ENCODE measurements around the gene DCDC2B.

DCDC2B gene

GRCh38 chr1:32199717-32200072 lies 9.2 kb upstream of the DCDC2B start:
- peak overlapping the region; percentile 62 for H3K4me3 ChIP-seq (ENCODE audit: low read depth, low read length)
- in situ Hi-C loops (cut with HindIII; ENCODE audit: low sequenced_read_pairs): loop anchor here (10.0 kb wide), 1 partner anchor 175 kb away; no protein-coding TSS in a partner anchor
- DNase-seq (ENCODE audit: low read depth): no peak
- TF ChIP-seq, protein P1, sequence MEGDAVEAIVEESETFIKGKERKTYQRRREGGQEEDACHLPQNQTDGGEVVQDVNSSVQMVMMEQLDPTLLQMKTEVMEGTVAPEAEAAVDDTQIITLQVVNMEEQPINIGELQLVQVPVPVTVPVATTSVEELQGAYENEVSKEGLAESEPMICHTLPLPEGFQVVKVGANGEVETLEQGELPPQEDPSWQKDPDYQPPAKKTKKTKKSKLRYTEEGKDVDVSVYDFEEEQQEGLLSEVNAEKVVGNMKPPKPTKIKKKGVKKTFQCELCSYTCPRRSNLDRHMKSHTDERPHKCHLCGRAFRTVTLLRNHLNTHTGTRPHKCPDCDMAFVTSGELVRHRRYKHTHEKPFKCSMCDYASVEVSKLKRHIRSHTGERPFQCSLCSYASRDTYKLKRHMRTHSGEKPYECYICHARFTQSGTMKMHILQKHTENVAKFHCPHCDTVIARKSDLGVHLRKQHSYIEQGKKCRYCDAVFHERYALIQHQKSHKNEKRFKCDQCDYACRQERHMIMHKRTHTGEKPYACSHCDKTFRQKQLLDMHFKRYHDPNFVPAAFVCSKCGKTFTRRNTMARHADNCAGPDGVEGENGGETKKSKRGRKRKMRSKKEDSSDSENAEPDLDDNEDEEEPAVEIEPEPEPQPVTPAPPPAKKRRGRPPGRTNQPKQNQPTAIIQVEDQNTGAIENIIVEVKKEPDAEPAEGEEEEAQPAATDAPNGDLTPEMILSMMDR (IDR thresholded peaks at IDR 0.05; ENCODE audit: low read depth, low read length, missing control alignments): no peak

- H3K4me3 ChIP-seq (ENCODE audit: low read depth, low read length): peak within 1 kb of the TSS; percentile 62
These were observed 8.5 kb upstream of the DCDC2B start, which contains the start of gene CCDC28B for GRCh38 chr1:32200226-32201010. CCDC28B (plus strand) TSS chr1:32200595; CDS start chr1:32201936, 1,341 bp downstream.

GRCh38 chr1:32201011-32201855 lies 7.7 kb upstream of the DCDC2B start:
- TF ChIP-seq, protein P1 (IDR thresholded peaks at IDR 0.05; ENCODE audit: low read depth, low read length, missing control alignments): no peak
- no peak for DNase-seq (ENCODE audit: low read depth)
- in situ Hi-C loops (cut with HindIII; ENCODE audit: low sequenced_read_pairs): loop anchor here (10.0 kb wide), 1 partner anchor 174 kb away; no protein-coding TSS in a partner anchor
- peak overlapping the region; percentile 62 for H3K4me3 ChIP-seq (ENCODE audit: low read depth, low read length)

More at GRCh38 chr1:32200226-32201010, 8.5 kb upstream of the DCDC2B start, which contains the start of gene CCDC28B:
- in situ Hi-C loops (cut with HindIII; ENCODE audit: low sequenced_read_pairs): loop anchor here (10.0 kb wide), 1 partner anchor 174 kb away; no protein-coding TSS in a partner anchor
- no peak for DNase-seq (ENCODE audit: low read depth)
- TF ChIP-seq, protein P1 (IDR thresholded peaks at IDR 0.05; ENCODE audit: low read depth, low read length, missing control alignments): no peak

DNA sequence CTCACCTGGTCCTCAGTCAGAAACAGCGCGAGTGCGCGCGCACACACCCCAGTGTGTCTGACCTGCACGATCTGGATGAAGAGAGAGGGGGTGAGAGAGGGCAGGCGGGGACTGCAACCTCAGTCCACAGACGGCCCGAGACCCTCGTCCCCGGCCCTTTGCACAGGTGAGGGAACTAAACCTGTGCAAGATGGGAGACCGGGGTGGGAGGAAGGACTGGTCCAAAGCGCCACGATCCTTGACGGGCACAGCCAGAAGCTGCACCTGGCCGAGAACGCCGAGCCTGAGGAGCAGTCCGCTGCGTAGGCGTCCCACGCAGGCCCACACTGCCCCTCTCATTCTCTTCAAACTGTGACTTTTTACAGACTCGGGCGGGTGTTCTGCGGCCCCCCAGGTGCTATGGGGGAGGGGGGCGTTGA lies 3.9 kb upstream of the DCDC2B start:
- no peak for DNase-seq (ENCODE audit: low read depth)
- in situ Hi-C loops (cut with HindIII; ENCODE audit: low sequenced_read_pairs): loop anchor here (10.0 kb wide), 1 partner anchor 170 kb away; no protein-coding TSS in a partner anchor
- TF ChIP-seq, protein P1 (IDR thresholded peaks at IDR 0.05; ENCODE audit: low read depth, low read length, missing control alignments): no peak
- H3K4me3 ChIP-seq (ENCODE audit: low read depth, low read length): peak overlapping the region; percentile 77

DNA sequence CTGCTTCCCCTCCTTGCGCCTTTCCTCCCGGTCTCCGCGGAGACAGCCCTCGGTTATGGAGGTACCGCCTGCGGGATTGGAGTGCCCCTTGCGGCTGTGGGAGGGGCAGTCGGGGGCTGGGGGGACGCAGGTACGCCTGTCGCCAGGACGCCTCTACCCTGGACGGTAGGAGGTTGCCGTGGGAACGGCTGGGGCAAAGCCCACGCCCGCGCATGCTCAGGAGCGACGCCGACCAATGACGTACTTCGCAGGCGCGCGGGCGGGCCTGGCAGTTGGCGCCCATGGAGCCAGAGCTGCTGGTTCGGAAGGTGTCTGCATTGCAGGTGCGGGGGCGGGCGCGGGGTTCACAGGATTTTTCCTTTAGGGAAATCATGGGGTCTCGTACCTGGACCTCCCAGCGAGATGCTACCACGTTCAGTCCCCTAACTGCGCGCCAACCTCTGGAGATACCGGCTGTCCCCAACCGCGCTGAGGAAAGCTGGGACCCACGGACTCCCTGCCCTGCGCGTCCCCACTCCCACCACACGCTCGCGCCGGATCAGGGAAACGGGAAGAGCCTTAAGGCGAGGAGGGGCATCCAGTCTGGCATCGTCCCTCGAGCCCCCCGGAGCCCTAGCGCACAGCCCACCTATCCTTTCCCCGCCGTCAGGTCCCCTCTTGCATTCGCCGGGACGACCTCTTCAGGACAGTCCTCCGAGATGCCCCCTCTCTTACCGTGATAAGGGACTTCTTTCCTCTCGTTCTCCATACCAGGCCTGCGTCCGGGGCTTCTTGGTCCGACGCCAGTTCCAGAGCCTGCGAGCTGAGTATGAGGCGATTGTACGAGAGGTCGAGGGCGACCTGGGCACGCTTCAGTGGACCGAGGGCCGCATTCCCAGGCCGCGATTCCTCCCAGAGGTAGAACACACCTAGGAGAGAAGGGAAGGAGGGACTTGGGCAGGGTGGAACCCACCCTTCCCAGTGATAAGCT lies 3.2 kb upstream of the DCDC2B start, which contains the start of gene IQCC:
Gene IQCC, plus strand, starts transcription at position 271 of the 970 bp plus-strand sequence. Its CDS starts 11 bp downstream, at position 282.
- peak within 1 kb of the TSS; percentile 77 for H3K4me3 ChIP-seq (ENCODE audit: low read depth, low read length)
- in situ Hi-C loops (cut with HindIII; ENCODE audit: low sequenced_read_pairs): loop anchor here (10.0 kb wide), 1 partner anchor 169 kb away; no protein-coding TSS in a partner anchor
- TF ChIP-seq, protein P1 (IDR thresholded peaks at IDR 0.05; ENCODE audit: low read depth, low read length, missing control alignments): no peak
- DNase-seq (ENCODE audit: low read depth): no peak

Measured in astrocyte of the cerebellum (primary cell).